ENCODE results near the gene HGFAC. TPM values are rescaled to one million over a fixed set of nuclear protein-coding genes. Genes with fewer than 3 reads are reported as not detected.
A peak's percentile ranks its signal among the peaks of the same experiment; 100 is the strongest.

The HGFAC gene
- total and polyA plus RNA-seq, 2 of the 13 experiments (the other 11 are each of a cell fraction or from before 2014, with no cell fraction given): 8.5 to 63.6 TPM

GRCh38 chr4:3437998-3438846, 3.5 kb upstream of the HGFAC start:
- Histone ChIP-seq H3K4me3 (replicated peaks in 1 of 3; ENCODE audit: insufficient read depth in 1 of 3, low read depth in 2 of 3, low read length in 3 of 3) (no peak overlapping the region), H3K4me1 (ENCODE audit: insufficient read depth, low read length) (peaks cover 50% of the 10 kb centered on the region), H3K79me2 (ENCODE audit: insufficient read depth, low read length) (no peaks in the 10 kb centered on the region), H4K20me1 (ENCODE audit: insufficient read depth, low read length) (no peaks in the 10 kb centered on the region), H3K27me3 (ENCODE audit: control insufficient read depth in 1 of 2, insufficient read depth in 2 of 2, low read length in 2 of 2) (no peaks in the 10 kb centered on the region), H3K9me3 (ENCODE audit: low read length) (no peaks in the 10 kb centered on the region), H3K36me3 (replicated peaks in 1 of 2; ENCODE audit: control insufficient read depth in 1 of 2, insufficient read depth in 2 of 2, low read length in 2 of 2) (no peaks in the 10 kb centered on the region; a peak in 1 of 5 replicates), H3K9ac (ENCODE audit: insufficient read depth, low read depth, low read length) (no peak overlapping the region), H2AFZ (ENCODE audit: low read length) (no peak overlapping the region), H3K4me2 (ENCODE audit: low read depth, low read length) (no peak overlapping the region), H3K27ac (ENCODE audit: extremely low read length, insufficient read depth, low read length) (no peak overlapping the region)
- DNase-seq (ENCODE audit: low spot score) (no peak), ATAC-seq (no peak), FAIRE-seq (no peak)
- BruUV-seq (replicated peaks): no TSS peak
- in situ Hi-C loops (cut with HindIII; ENCODE audit: extremely low pct_ligation_motif_present, low pct_unique_long_range_greater_than_20kb): no loop called here
- intact Hi-C loops (cut with micrococcal nuclease; ENCODE audit: unreplicated experiment): no loop called here
- WGBS (ENCODE audit: low lambda C conversion rate): 81% methylated on average over 18 of the region's 28 CpGs
- POLR2A ChIA-PET: no interaction called here
- CTCF ChIA-PET (ENCODE audit: low intra/inter-chr PET ratio, low total read pairs): no interaction called here
- TF ChIP-seq, protein P1, sequence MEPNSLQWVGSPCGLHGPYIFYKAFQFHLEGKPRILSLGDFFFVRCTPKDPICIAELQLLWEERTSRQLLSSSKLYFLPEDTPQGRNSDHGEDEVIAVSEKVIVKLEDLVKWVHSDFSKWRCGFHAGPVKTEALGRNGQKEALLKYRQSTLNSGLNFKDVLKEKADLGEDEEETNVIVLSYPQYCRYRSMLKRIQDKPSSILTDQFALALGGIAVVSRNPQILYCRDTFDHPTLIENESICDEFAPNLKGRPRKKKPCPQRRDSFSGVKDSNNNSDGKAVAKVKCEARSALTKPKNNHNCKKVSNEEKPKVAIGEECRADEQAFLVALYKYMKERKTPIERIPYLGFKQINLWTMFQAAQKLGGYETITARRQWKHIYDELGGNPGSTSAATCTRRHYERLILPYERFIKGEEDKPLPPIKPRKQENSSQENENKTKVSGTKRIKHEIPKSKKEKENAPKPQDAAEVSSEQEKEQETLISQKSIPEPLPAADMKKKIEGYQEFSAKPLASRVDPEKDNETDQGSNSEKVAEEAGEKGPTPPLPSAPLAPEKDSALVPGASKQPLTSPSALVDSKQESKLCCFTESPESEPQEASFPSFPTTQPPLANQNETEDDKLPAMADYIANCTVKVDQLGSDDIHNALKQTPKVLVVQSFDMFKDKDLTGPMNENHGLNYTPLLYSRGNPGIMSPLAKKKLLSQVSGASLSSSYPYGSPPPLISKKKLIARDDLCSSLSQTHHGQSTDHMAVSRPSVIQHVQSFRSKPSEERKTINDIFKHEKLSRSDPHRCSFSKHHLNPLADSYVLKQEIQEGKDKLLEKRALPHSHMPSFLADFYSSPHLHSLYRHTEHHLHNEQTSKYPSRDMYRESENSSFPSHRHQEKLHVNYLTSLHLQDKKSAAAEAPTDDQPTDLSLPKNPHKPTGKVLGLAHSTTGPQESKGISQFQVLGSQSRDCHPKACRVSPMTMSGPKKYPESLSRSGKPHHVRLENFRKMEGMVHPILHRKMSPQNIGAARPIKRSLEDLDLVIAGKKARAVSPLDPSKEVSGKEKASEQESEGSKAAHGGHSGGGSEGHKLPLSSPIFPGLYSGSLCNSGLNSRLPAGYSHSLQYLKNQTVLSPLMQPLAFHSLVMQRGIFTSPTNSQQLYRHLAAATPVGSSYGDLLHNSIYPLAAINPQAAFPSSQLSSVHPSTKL (CRISPR knock-in tag; IDR thresholded peaks at IDR 0.05): no peak
- TF ChIP-seq KLF12 (CRISPR knock-in tag; IDR thresholded peaks at IDR 0.05; ENCODE audit: borderline replicate concordance): no peak
- TF ChIP-seq, protein P2, sequence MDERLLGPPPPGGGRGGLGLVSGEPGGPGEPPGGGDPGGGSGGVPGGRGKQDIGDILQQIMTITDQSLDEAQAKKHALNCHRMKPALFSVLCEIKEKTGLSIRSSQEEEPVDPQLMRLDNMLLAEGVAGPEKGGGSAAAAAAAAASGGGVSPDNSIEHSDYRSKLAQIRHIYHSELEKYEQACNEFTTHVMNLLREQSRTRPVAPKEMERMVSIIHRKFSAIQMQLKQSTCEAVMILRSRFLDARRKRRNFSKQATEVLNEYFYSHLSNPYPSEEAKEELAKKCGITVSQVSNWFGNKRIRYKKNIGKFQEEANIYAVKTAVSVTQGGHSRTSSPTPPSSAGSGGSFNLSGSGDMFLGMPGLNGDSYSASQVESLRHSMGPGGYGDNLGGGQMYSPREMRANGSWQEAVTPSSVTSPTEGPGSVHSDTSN (CRISPR knock-in tag; IDR thresholded peaks at IDR 0.05): no peak
- TF ChIP-seq HNRNPL (IDR thresholded peaks at IDR 0.05; ENCODE audit: low read depth, low read length): 0 out of 2 replicates have a peak, but pooled peaks have one; percentile 32
- TF ChIP-seq KDM1A (CRISPR knock-in tag; IDR thresholded peaks at IDR 0.05): no peak
- TF ChIP-seq, protein P3, sequence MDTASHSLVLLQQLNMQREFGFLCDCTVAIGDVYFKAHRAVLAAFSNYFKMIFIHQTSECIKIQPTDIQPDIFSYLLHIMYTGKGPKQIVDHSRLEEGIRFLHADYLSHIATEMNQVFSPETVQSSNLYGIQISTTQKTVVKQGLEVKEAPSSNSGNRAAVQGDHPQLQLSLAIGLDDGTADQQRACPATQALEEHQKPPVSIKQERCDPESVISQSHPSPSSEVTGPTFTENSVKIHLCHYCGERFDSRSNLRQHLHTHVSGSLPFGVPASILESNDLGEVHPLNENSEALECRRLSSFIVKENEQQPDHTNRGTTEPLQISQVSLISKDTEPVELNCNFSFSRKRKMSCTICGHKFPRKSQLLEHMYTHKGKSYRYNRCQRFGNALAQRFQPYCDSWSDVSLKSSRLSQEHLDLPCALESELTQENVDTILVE (CRISPR knock-in tag; IDR thresholded peaks at IDR 0.05): no peak
- TF ChIP-seq AGO2 (optimal IDR thresholded peaks at IDR 0.05; ENCODE audit: low read depth, low read length): peak; percentile 38
- TF ChIP-seq, protein P4, sequence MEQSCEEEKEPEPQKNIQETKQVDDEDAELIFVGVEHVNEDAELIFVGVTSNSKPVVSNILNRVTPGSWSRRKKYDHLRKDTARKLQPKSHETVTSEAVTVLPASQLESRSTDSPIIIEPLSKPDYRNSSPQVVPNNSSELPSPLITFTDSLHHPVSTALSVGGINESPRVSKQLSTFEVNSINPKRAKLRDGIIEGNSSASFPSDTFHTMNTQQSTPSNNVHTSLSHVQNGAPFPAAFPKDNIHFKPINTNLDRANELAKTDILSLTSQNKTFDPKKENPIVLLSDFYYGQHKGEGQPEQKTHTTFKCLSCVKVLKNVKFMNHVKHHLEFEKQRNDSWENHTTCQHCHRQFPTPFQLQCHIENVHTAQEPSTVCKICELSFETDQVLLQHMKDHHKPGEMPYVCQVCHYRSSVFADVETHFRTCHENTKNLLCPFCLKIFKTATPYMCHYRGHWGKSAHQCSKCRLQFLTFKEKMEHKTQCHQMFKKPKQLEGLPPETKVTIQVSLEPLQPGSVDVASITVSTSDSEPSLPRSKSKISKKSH (CRISPR knock-in tag; IDR thresholded peaks at IDR 0.05; ENCODE audit: borderline replicate concordance): no peak
- TF ChIP-seq NFRKB (IDR thresholded peaks at IDR 0.05): no peak
- TF ChIP-seq ZNF639 (CRISPR knock-in tag; conservative IDR thresholded peaks at IDR 0.05): no peak

Measured in HepG2 (cell line).